CD14-positive monocyte (primary cell): ENCODE results near the gene MKI67. TPM values are rescaled to one million over a fixed set of nuclear protein-coding genes. Genes with fewer than 3 reads are reported as not detected.

Experiments used
- DNase-seq, 3 donors: peaks; one replicate each; pipeline ENCODE4 v3.0.0-alpha.2; 2011 to 2022
- H2AFZ ChIP-seq: 2 replicates; pipeline ENCODE4 v1.6.0; 2012; ENCODE audit warnings: mild to moderate bottlenecking, low read depth, low read length, inconsistent platforms; ENCODE audit not compliant: insufficient read depth, poor library complexity, severe bottlenecking
- H3K27ac ChIP-seq, 2 donors: 1 replicate in 1 of 2; 2 replicates in 1 of 2; pipeline ENCODE4 v1.5.1; 2012 to 2013; ENCODE audit warnings: low read length in 2 of 2, control low read depth in 1 of 2, inconsistent platforms in 1 of 2, low read depth in 1 of 2, mild to moderate bottlenecking in 1 of 2
- H3K27me3 ChIP-seq, 2 donors: one replicate each; pipeline versions ENCODE4 v1.6.0 to v1.6.1; 2011 to 2013; ENCODE audit warnings: low read length in 2 of 2; ENCODE audit not compliant: control insufficient read depth in 2 of 2, insufficient read depth in 2 of 2
- H3K36me3 ChIP-seq, 2 donors: replicated peaks in 1 of 2; 1 replicate in 1 of 2; 2 replicates in 1 of 2; pipeline versions ENCODE4 v1.5.1 to v1.6.1; 2012 to 2013; ENCODE audit warnings: low read length in 2 of 2, control low read depth in 1 of 2, inconsistent platforms in 1 of 2, mild to moderate bottlenecking in 1 of 2; ENCODE audit not compliant: insufficient read depth in 2 of 2, control insufficient read depth in 1 of 2
- H3K4me1 ChIP-seq, 2 donors: 1 replicate in 1 of 2; 2 replicates in 1 of 2; pipeline versions ENCODE4 v1.5.1 to v1.6.1; 2012 to 2013; ENCODE audit warnings: low read length in 2 of 2, control low read depth in 1 of 2, inconsistent platforms in 1 of 2, mild to moderate bottlenecking in 1 of 2, moderate library complexity in 1 of 2; ENCODE audit not compliant: insufficient read depth in 2 of 2, control insufficient read depth in 1 of 2
- H3K4me2 ChIP-seq: replicated peaks from 2 replicates; pipeline ENCODE3; 2012; ENCODE audit warnings: low read length, moderate library complexity, mild to moderate bottlenecking; ENCODE audit not compliant: poor library complexity, severe bottlenecking; ENCODE audit errors: extremely low read depth
- H3K4me3 ChIP-seq, 3 experiments: fragments of 200-600 bp in 1 of 3; sonication (generic) in 1 of 3; replicated peaks in 1 of 3; 1 replicate in 2 of 3; 2 replicates in 1 of 3; pipeline ENCODE4 v1.5.1; 2011 to 2013; ENCODE audit warnings: low read length in 3 of 3, mild to moderate bottlenecking in 3 of 3, control low read depth in 2 of 3, low read depth in 2 of 3, inconsistent platforms in 1 of 3, moderate library complexity in 1 of 3
- H3K79me2 ChIP-seq: 2 replicates; pipeline ENCODE4 v1.6.0; 2012; ENCODE audit warnings: mild to moderate bottlenecking, control low read depth, inconsistent platforms, low read length, moderate library complexity; ENCODE audit not compliant: insufficient read depth
- H3K9ac ChIP-seq: 2 replicates; pipeline ENCODE4 v1.6.0; 2017; ENCODE audit warnings: low read length, mild to moderate bottlenecking; ENCODE audit not compliant: insufficient read depth, poor library complexity, severe bottlenecking
- H3K9me3 ChIP-seq, 2 donors: replicated peaks in 1 of 2; 1 replicate in 1 of 2; 2 replicates in 1 of 2; pipeline versions ENCODE4 v1.5.1 to v1.6.1; 2012 to 2013; ENCODE audit warnings: low read length in 2 of 2, control low read depth in 1 of 2; ENCODE audit not compliant: control insufficient read depth in 1 of 2, insufficient read depth in 1 of 2
- H4K20me1 ChIP-seq: 2 replicates; pipeline ENCODE4 v1.6.0; 2012; ENCODE audit warnings: mild to moderate bottlenecking, low read length, control low read depth, moderate library complexity; ENCODE audit not compliant: insufficient read depth
- H3K27ac Mint-ChIP-seq, 7 donors: one replicate each; pipeline ENCODE4 v1.8.0; 2020; ENCODE audit warnings: mild to moderate bottlenecking in 7 of 7, mixed read lengths in 7 of 7, moderate library complexity in 6 of 7, inconsistent platforms in 2 of 7
- H3K27me3 Mint-ChIP-seq, 3 donors: one replicate each; pipeline ENCODE4 v1.8.0; 2021 to 2022; ENCODE audit warnings: low read depth in 3 of 3, mild to moderate bottlenecking in 3 of 3, mixed read lengths in 3 of 3, moderate library complexity in 3 of 3, inconsistent platforms in 1 of 3
- H3K36me3 Mint-ChIP-seq, 2 donors: one replicate each; pipeline ENCODE4 v1.8.0; 2020; ENCODE audit warnings: mixed read lengths in 2 of 2, inconsistent platforms in 1 of 2, mild to moderate bottlenecking in 1 of 2
- H3K4me1 Mint-ChIP-seq: one replicate; pipeline ENCODE4 v1.8.0; 2020; ENCODE audit warnings: mild to moderate bottlenecking, mixed read lengths
- H3K4me3 Mint-ChIP-seq, 2 donors: one replicate each; pipeline ENCODE4 v1.8.0; 2020; ENCODE audit warnings: mild to moderate bottlenecking in 2 of 2, mixed read lengths in 2 of 2, moderate library complexity in 1 of 2
- H3K9me3 Mint-ChIP-seq, 7 donors: one replicate each; pipeline ENCODE4 v1.8.0; 2020 to 2022; ENCODE audit warnings: mixed read lengths in 7 of 7, mild to moderate bottlenecking in 6 of 7, moderate library complexity in 6 of 7, inconsistent platforms in 2 of 7
- WGBS: methylation state at CpG from one replicate; pipeline ENCODE4 v1.1.5; 2013; ENCODE audit warnings: missing lambda C conversion rate; ENCODE audit not compliant: insufficient coverage; 5-methylcytosine and 5-hydroxymethylcytosine counted together
- intact Hi-C, 2 donors: fragments of 100-400 bp; cut with micrococcal nuclease; formaldehyde crosslinking; loops; one replicate each; pipeline versions ENCODE4 v1.15.0 to v1.15.1; 2023
- polyA plus RNA-seq, 3 donors: library from polyadenylated mRNA; depleted of rRNA in 1 of 3; unstranded in 2 of 3; stranded (reverse) in 1 of 3; fragments of 300-500 nt in 2 of 3; fragments of >200 nt in 1 of 3; fragmentation: Illumina TruSeq in 2 of 3; gene quantifications; 1 replicate in 2 of 3; 2 replicates in 1 of 3; pipeline ENCODE4 v1.2.3, GENCODE V29; 2012 to 2021
- TF ChIP-seq, protein P1 (sequence below): fragments of 200-600 bp; IDR thresholded peaks from one replicate; pipeline ENCODE4 v1.8.0; 2022; ENCODE audit warnings: antibody characterized with exemption, mild to moderate bottlenecking

Gene MKI67
- polyA plus RNA-seq, 3 donors, result 0.02 to 0.05 TPM; not detected in 1

DNA sequence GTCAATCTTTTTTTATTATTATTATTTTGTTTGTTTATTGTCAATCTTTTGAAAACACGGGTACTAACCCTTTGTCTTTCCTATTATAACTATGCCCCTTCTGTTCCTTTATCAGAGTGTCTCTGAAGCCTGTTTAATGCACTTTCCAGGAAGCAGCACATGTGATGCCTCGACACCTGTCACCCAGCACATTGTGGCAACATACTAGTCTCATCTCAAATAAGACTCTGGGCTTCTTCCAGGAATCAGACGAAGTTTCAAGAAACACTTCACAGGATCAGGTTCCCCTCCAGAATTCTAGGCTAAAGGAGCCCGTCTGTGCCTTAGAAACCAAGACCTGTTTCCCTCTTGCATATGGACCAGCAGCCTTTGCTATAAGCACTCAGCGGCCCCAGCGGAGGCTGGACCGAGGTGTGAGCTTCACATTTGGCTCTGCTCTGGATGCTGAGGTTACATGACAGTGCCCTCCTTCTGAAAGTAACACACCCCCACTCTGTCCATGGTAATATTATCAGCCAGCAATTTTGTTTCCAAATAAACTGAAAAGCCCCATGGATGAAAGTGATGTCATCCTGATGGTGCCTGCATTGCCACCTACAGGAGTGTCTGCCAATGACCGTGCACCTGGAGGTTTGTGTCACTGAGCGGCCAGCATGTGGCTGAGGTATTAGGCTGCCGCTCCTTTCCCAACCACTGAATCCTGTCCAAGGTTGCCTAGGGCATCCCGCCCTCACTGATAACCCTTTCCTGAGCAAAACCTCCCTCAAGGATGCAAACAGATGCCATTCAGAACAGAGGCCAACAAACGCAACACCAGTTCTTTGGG, 38.1 kb downstream of the MKI67 start:
- Histone ChIP-seq H3K79me2 (no peaks in the 10 kb centered on the region), H2AFZ (no peak overlapping the region), H3K9ac (no peak overlapping the region), H3K4me2 (no peak overlapping the region), H3K4me3 (no peak overlapping the region), H3K36me3 (peaks cover 21 to 23% of the 10 kb centered on the region in 2 donors), H4K20me1 (peaks cover 36% of the 10 kb centered on the region), H3K4me1 (no peaks in the 10 kb centered on the region), H3K27me3 (no peaks in the 10 kb centered on the region), H3K27ac (no peak overlapping the region), H3K9me3 (no peaks in the 10 kb centered on the region)
- WGBS, result 74% methylated on average over 7 of the region's 12 CpGs
- intact Hi-C loops, result no loop called here
- DNase-seq, result peak in 1 of 3 donors; percentile 32
- peaks cover 22 to 26% of the 10 kb centered on the region in 2 donors for H3K36me3 Mint-ChIP-seq
- no peak overlapping the region for H3K4me3 Mint-ChIP-seq
- peaks cover 2 to 5% (median 3%) of the 10 kb centered on the region in 3 donors for H3K27me3 Mint-ChIP-seq
- H3K9me3 Mint-ChIP-seq, result no peaks in the 10 kb centered on the region
- H3K4me1 Mint-ChIP-seq, result no peaks in the 10 kb centered on the region
- peak overlapping the region in 2 of 7 donors; percentile 57 to 68 for H3K27ac Mint-ChIP-seq
- TF ChIP-seq, protein P1, sequence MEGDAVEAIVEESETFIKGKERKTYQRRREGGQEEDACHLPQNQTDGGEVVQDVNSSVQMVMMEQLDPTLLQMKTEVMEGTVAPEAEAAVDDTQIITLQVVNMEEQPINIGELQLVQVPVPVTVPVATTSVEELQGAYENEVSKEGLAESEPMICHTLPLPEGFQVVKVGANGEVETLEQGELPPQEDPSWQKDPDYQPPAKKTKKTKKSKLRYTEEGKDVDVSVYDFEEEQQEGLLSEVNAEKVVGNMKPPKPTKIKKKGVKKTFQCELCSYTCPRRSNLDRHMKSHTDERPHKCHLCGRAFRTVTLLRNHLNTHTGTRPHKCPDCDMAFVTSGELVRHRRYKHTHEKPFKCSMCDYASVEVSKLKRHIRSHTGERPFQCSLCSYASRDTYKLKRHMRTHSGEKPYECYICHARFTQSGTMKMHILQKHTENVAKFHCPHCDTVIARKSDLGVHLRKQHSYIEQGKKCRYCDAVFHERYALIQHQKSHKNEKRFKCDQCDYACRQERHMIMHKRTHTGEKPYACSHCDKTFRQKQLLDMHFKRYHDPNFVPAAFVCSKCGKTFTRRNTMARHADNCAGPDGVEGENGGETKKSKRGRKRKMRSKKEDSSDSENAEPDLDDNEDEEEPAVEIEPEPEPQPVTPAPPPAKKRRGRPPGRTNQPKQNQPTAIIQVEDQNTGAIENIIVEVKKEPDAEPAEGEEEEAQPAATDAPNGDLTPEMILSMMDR, result no peak

DNA sequence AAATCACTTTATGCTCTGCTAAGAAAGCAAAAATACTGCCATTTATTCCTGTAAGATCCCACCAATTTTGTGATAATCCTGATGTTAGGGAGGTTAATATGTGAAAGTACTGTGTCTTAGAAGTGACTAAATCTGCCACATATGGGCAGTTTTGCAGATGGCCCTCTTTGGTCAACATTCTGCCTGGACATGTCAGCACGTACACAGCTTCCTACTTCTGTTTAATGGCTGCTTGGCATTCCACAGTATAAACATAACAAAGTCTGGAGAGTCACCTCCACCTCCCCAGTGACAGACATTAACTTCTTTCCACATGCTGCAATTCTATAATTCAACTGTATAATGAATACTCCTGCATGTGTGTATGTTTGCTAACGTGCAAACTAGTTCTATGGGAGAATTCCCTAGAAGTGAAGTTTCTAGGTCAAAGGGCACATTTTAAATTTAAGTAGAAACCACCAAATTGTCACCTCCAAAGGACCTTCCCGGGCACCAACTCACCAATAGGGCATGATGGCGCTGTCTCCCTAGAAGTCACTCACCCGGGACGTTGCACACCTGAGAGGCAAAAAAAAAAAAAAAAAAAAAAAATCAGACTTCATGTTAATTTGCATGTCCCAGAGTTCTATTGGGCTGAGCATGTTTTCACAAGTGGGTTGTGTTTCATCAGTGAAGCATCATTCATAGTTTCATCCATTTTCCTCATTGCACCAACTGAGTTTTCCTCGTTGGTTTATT, 38.9 kb downstream of the MKI67 start:
- TF ChIP-seq, protein P1, result no peak
- Mint-ChIP-seq H3K4me1 (no peaks in the 10 kb centered on the region), H3K27me3 (peaks cover 0 to 5% (median 3%) of the 10 kb centered on the region in 3 donors), H3K36me3 (peaks cover 27 to 31% of the 10 kb centered on the region in 2 donors), H3K4me3 (no peak overlapping the region), H3K27ac (peak overlapping the region in 2 of 7 donors; percentile 45 to 74), H3K9me3 (no peaks in the 10 kb centered on the region)
- H3K4me2 ChIP-seq, result no peak overlapping the region
- no peak overlapping the region for H2AFZ ChIP-seq
- H3K9ac ChIP-seq, result no peak overlapping the region
- H3K27ac ChIP-seq, result no peak overlapping the region
- no peaks in the 10 kb centered on the region for H3K4me1 ChIP-seq
- peaks cover 44% of the 10 kb centered on the region for H4K20me1 ChIP-seq
- no peaks in the 10 kb centered on the region for H3K79me2 ChIP-seq
- H3K27me3 ChIP-seq, result no peaks in the 10 kb centered on the region
- H3K36me3 ChIP-seq, result peaks cover 29 to 31% of the 10 kb centered on the region in 2 donors
- peak in 1 of 3 donors; percentile 10 for DNase-seq
- intact Hi-C loops, result no loop called here
- no peaks in the 10 kb centered on the region for H3K9me3 ChIP-seq
- no peak overlapping the region for H3K4me3 ChIP-seq
- 80% methylated on average over 1 of the region's 7 CpGs for WGBS
